Measurements from ENCODE around the gene GGT5.
"Not testable (repeated sequence)": the region's sequence is repeated elsewhere in the genome, so short reads cannot be mapped to it uniquely, and the experiment has no call there.

GGT5 gene, protein sequence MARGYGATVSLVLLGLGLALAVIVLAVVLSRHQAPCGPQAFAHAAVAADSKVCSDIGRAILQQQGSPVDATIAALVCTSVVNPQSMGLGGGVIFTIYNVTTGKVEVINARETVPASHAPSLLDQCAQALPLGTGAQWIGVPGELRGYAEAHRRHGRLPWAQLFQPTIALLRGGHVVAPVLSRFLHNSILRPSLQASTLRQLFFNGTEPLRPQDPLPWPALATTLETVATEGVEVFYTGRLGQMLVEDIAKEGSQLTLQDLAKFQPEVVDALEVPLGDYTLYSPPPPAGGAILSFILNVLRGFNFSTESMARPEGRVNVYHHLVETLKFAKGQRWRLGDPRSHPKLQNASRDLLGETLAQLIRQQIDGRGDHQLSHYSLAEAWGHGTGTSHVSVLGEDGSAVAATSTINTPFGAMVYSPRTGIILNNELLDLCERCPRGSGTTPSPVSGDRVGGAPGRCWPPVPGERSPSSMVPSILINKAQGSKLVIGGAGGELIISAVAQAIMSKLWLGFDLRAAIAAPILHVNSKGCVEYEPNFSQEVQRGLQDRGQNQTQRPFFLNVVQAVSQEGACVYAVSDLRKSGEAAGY

DNA sequence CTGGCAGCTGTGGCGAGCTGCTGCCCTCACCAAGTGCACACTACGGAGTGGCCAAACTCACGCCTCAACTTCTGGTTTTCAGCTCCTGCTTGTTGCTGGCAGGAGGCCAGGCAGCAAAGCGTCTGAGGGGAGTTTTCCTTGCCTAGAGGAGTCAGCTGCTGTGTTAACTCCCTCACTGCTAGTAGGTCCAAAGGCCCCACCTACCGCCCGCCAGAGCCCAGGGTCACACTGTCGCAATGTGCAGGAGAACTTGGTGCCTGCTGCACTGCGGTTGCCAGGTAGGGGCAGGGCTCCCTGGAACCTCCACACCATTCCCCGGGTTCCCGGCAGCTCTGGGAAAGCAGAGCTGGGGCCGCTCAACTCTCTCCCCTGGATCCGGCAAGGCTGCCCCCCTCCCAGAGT, at the start of gene GGT5:
TSS of gene GGT5 (minus strand) at position 53 of the 402 bp plus-strand sequence. CDS start 357 bp downstream, outside the sequence.
- DNase-seq = peak in 1 of 56 donors; percentile 34

DNA sequence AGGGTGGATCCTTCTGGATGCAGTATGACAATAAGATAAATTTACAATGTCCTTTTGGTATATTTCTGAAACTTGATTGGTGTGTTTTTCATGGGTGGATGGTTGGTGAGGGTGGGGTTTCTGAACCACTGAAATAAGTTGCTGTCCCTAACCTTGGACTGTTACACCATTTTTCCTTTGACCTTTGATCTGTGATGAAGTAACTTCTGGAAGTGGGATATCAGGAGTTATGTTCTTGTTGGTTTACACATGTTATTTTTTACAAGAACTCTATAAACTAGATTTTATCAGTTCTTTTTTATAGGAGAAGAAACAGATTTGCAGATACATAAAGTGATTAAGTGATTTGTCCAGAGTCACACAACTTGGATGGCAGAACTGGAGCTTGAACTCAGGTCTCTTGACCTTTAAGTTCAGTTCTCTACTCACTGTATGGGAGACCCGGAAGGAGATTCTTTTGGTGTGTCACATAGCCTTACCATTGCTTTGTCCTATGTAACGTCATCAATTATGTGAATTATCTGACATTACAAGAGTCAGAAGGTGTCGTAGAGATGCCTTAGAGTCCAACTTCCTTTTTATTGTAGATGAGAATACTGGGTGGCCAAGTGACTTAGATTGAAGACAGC, 47.4 kb upstream of the GGT5 start:
- not testable (repeated sequence) for DNase-seq

DNA sequence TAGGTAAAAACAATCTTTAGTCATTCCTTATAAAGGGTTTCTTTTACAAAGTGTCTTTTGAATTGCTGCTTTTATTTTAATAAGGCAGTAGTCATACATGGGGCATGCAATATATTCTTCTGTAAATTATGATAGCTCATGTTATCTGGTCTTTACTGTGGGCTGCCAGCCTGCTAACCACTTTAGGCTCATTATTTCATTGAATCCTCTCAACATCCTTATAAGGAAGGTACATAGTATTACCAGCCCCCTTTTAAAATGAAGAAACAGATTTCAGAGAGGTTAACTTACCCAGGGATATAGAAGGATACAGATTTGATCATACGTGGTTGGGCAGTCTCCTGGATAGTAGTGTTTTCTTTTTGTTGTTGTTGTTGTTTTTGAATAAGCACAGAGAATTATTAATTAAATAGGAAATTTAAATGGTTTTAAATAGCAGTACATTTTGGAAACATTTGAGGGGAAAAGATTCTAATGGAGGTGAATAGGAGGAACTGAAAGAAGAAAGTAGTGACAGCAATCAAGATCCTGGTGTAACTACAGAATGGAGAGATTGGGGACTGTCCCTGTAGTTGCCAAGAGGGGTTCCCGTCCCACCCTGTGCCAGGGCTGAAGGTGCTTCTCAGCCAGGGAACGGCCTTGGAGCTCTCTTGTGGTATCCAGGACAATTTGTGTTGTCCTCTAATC, 46.8 kb upstream of the GGT5 start:
- DNase-seq = no peak

DNA sequence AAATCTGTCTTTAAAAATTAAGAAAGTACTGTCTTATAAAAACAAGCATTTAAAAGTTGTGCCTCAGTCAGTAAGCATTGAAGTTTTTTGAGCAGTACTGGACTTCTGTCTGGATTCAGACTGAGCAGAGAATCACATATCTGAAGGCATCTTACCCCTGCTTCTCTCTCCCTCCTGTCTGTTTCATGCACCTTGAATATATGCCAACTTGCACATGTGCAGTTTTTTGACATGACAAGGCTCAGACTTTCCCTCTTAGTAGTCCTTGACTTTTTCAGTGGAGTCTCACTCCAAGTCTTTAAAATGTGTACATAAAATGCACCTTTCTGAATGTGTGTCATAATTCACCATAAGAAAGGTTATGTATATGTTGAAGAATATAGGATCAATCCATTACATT, 45.6 kb upstream of the GGT5 start:
- no peak for DNase-seq

DNA sequence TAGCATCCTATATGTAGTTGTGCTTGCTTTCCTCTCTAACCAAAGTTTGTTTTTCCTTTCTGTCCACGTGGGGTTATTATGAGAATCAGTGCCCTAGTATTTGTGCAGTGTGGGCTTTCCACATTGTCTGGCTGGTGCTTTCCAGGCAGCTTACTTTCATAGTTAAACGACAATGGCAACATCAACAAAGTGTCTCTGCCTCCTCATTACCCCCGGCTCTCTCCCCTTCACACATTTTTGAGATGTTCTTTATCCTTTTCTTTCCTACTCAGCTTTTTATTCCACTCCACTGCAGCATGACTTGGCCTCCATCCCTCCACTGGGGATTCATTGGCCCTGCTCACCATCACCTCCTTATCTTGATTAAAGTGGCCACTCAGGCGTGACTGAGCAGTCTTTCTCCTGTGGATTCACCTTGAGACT, 44.9 kb upstream of the GGT5 start:
- no peak for DNase-seq

DNA sequence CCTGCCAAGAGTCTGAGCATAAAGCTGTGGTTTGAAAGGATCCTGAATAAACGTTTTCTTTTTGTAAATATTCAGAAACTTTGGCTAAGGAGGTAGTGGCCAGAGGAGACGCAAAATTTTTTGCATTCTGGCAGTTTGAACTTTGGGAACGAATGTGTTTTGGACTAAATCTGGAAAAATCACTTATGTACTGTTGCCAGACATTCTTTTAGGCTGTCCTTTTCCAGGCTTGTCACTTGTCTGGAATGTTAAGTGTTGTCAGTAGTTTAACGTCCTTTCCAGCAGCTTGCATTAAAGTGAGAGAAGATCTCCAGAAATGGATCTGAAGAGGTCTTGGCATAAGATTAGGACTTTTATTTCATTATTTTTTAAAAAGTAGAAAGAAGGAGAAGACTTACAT, 44.2 kb upstream of the GGT5 start:
- DNase-seq = no peak

DNA sequence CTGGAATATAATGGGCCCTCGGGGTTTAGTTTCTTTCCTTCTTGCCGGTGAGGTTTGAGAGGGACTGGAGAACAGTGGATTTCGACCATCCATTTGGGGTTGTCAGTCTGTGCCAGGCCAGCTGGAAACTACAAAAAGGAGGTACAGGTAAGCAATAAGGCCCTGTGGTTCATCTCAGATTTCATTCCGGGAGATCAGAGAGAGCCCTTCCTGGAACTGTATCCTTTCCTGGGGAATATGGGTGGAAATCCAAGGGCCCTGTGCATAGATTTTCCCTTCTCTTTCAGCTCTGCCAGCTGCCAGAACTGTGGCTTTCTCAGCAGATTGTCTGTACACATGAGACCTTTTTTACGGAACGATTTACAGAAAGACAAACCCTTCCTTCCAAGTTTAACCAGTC, 42.9 kb upstream of the GGT5 start:
- DNase-seq = not testable (repeated sequence)

DNA sequence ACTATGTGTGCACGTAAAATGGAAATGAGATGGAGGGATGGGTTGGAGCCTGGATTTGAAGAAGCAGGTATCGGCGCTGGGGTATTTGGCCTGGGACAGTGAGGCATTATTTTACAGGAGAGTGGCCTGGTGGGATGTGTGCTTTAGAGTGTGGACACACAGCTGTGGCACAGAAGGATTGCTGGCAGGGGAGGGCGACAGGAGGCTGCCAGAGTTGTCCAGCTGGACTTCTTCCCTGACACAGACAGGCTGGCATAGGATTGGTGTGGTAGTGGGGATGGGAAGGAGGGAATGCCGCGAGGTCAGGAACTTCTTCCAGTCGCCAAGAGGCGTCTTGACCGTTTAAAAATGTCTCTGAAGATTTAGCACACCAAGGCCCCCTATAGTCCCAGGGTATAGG, 42.3 kb upstream of the GGT5 start:
- DNase-seq = not testable (repeated sequence)

DNA sequence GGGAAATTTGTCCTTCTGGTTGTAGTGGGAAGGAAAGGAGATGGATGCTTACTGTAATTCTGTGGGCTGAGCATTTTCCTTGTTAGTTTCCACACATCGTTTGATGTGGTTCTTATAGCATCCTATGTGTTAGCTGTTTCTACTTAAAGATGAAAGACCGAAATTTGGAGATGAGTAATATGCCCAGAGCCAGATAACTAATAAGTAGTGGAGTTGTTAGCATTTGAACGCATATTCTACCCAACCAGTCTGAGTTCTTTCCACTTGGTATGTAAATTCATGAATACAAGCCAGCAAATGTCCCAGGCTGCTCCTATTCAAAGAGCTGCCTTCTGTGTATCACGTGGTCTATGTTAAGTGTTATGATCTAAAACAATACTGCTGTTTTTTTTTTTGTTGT, 40.4 kb upstream of the GGT5 start:
- DNase-seq = no peak

DNA sequence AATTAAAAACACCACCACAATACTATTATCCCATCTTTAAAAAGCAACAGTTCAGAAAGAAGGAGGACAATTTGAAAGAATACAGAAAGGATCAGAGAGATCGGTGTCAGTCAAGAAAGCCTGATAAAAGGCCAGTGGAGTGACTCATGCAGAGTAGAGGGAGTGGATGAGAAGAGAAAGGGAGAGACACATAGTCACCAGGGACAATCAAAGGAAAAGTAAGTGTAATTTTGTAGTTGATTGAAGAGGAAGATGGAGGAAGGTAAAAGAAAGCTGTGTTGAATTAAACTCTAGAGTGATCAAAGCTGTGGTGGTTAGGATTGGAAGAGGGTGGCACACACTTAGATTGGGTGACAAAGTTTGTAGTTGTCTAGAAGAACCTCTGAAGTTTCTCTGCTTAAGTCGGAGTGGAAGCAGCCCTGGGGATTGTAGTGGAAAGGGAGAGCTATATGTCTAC, 39.9 kb upstream of the GGT5 start:
- no peak for DNase-seq

DNA sequence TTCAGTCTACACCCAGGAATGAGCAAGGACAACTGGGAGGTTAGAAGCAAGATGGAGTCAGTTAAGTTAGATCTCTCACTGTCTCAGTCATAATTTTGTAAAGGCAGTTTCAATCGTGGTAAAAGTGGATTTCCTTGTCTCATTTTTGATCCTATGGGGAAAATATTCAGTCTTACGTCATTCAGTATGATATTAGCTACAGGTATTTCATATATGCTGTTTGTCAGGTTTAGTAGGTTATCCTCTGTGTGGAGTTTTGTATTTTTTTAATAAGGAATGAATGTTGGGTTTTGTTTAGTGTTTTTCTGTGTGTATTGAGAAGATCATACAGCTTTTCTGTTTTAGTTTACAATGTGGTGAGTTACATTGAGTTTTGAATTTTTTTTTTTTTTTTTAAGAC, 37.5 kb upstream of the GGT5 start:
- DNase-seq = no peak

DNA sequence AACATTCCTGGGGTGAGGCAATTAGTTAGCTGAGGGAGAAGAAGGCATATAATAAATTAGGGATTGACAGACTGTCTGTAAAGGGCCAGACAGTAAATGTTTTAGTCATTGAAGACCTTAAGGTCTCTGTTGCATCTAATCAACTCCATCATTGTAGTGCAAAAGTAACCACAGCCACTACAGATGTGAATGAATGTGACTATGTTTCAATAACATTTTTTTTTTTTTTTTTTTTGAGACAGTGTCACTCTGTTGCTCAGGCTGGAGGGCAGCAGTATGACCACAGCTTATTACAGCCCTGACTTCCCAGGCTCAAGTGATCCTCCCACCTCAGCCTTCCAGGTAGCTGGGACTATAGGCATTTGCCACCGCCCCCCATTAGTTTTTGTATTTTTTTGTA, 35.5 kb upstream of the GGT5 start:
- DNase-seq = not testable (repeated sequence)

DNA sequence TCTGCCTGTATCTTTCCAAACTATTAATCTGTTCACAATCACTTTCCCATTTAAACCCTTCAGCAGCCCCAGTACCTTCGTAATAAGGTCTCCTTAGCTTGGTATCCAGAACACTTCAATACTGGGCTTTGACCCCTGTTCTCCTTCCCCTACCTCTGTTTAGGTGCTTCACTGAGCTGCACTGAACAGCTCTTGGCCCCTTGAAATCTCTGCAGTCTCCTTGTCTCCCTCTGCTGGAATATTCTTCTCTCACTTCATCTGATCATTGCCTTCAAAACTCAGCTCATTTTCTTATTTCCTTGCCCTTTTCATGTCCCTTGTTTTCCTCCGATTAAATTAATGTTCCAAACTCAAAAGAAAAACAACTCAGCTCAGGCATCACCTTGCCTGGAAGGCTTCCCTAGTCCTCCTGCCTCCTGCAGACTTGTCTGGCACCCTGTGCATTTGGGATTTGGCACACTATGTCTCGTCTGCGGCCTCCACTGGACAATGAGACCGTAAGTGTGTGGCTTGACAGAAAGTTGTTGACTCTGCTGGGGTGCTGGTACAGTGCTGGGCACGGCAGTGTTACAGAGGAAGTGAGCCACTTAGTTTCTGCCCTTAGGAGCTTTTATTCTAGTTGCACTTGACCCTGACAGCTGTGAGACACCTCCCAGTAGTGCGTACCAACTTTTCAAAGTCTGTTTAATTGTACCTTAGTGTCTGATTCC, 30.0 kb upstream of the GGT5 start:
- peak in 2 of 56 donors; percentile 11 to 33 for DNase-seq

DNA sequence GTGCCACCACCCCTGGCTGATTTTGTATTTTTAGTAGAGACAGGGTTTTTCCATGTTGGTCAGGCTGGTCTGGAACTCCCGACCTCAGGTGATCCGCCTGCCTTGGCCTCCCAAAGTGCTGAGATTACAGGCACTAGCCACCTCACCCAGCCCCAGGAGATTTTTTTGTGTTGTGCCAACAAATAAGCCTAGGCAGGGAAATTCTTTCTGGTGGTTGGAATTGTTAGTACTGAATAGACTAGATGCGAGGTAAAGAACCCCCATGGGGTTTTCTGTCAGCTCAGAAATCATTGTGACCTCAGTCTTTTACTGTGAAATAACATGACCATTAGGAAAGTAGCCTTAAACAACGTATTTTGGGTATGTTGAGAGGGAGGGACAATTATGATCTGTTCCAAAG, 29.0 kb upstream of the GGT5 start:
- DNase-seq = not testable (repeated sequence)

DNA sequence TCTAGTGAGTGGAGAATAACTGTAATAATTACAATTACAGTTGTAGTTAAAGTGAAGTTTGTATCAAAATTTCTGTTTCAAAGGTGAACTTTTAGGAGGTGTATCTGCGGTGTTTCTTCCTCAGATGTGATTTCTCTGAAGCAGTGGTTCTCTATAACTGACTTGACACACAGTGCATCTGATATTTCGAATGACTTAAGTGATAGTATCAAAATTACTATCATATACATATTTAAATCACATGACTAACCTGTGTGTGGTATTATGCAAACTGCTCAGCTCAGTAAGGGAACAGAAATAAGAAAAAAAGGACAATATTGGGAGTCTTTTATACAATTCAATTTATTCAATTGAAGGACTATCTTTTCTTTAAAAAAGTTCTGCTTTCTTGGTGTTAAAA, 28.1 kb upstream of the GGT5 start:
- not testable (repeated sequence) for DNase-seq

DNA sequence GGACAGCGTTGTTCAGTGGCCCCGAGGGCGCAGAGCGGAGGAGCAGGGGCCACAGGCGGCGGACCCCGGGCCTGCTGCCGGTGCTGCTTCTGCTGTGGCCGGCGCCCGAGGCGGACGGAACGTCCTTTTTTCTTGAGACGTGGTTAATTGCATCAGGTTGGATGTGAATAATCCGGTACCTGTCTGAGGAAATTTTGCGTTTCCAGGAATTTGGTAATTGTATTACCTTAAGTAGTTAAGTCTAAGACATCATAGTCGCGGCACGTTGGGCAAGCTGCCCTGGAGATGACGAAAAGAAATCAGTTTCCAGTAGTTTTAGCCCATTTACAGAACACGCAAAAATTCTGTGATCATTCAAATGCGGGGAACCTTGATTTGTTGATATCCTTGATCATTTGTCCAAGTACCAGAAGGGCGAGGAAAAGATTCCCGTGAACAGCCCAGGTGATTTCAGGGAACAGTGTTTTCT, 26.5 kb upstream of the GGT5 start:
- DNase-seq = peak in 1 of 56 donors; percentile 53

DNA sequence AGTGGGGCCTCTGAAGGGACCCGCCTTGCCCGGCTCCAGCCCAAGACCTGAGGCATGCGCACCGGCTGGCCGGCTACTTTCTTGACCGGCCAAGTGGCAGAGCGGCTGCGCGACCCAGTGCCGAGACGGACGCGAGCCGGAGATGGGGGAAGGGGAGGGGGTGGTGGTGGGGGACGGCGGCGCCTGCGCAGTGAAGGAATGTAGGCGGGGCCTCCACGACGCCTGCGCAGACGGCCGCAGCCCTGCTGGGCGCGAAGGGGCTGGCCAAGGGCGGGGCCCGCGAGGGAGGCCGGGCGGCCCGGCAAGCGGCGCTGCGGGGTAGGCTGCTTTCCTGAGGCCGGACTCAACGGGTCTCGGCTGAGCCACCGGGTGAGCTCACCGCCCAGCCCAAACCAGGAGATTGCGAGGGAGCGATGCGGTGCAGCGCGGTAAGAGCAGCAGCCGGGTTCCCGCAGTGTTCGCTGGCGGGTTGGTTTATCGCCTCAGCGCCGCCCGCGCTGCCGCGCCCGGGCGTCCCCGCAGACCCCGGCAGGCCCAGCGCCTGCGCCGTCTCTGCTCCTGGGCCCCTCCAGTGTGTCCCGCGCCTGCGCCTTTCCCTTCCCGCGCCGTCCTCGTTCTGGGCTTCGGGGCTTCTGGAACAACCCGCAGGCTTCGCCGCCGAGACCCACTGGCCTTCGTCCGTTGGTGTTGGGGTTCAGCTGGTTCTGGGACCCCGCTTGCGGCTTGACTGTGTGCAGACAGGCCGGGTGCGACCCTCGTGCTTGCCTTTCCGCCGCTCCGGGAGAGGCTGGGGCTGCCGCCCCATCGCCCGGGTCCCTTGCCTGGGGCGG, 25.9 kb upstream of the GGT5 start, which contains the start of gene SPECC1L:
TSS of gene SPECC1L (plus strand) at position 276 of the 830 bp plus-strand sequence. CDS start 31,401 bp downstream, outside the sequence.
- peak; percentile 69 to 97 (median 90) for DNase-seq

DNA sequence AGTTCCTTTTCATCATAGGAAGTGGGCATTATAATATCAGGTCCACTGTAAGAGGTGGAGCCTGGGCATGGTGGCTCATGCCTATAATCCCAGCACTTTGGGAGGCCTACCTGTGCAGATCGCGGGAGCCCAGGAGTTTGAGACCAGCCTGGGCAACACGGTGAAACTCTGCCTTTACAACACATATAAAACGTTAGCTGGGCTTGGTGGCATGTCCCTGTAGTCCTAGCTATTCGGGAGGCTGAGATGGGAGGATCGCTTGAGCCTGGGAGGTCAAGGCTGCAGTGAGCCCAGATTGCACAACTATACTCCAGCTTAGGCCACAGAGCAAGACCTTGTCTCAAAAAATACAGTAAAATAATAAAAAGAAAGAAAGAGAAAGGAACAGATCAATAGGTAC, 21.6 kb upstream of the GGT5 start:
- DNase-seq = not testable (repeated sequence)

DNA sequence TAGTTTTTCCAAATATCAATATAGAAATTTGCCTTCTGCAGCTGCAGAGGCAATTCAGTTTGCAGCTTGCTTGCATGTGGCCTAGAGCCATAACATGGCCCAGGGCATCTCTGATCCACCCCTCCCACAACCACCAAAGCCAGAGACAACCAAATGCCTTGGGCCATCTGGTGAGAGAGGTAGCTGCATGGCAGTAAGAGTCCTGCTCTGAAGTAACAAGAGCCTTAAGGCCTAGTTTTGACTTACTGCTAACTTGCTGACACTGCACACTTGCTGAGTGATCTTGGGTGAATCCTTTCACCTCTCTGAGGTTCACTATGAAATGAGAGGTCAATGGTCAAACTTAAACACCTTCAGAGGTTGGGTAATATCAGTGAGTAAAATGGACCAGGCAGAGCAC, 20.9 kb upstream of the GGT5 start:
- no peak for DNase-seq
